Panc1 (cell line): ENCODE data around the gene SLC13A1.

Source experiments
- CTCF ChIP-seq: fragments of 450-650 bp; IDR thresholded peaks from 2 replicates; pipeline ENCODE4 v1.5.1; 2017; ENCODE audit warnings: mild to moderate bottlenecking
- POLR2AphosphoS5 ChIP-seq: IDR thresholded peaks from 2 replicates; pipeline ENCODE4 v1.6.1; 2012; ENCODE audit warnings: mild to moderate bottlenecking, low read depth, low read length, moderate library complexity
- REST ChIP-seq, 2 experiments: IDR thresholded peaks; 2 replicates each; pipeline ENCODE4 v1.6.1; 2011 to 2012; ENCODE audit warnings: low read depth in 2 of 2, control low read depth in 1 of 2, low read length in 1 of 2, mild to moderate bottlenecking in 1 of 2, moderate library complexity in 1 of 2; ENCODE audit not compliant: insufficient read depth in 1 of 2

GRCh38 chr7:123244768-123245167, 45.0 kb upstream of the SLC13A1 start:
- TF ChIP-seq CTCF (no peak), POLR2AphosphoS5 (no peak), REST (IDR thresholded peaks at IDR 0.05; ENCODE audit: insufficient read depth in 1 of 2, low read depth in 2 of 2, low read length in 1 of 2) (no peak)
